Loucy (cell line): ENCODE measurements around the gene OXCT2.

ENCODE experiments used
- EZH2phosphoT487 ChIP-seq: fragments of 200-600 bp; IDR thresholded peaks from 2 replicates; pipeline ENCODE4 v1.6.1; 2018; ENCODE audit warnings: antibody characterized with exemption, mild to moderate bottlenecking, moderate library complexity, borderline replicate concordance
- TF ChIP-seq, protein P1 (sequence below): fragments of 200-600 bp; sonication (generic); conservative IDR thresholded peaks from 2 replicates; pipeline ENCODE4 v1.5.1; 2014; ENCODE audit warnings: mild to moderate bottlenecking, antibody characterized with exemption, low read length

DNA sequence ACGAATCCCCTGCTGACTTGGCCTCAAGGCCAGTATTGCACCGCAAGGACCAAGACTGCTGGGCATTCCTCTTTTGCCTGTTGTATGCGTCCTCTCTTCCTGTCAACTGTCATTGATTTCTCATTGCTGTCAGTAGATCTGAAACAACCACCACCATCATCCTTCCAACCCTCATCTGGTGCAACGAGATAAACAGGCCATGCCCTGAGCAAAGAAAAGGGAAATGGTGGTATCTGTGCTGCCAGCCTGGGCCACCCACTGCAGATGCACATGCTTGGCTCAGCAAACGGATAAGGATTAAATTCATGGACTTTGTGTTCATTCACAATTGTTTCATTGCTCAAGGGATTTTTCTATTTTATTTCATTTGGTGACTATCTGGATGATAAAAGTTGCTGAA lies 13.6 kb downstream of the OXCT2 start:
- TF ChIP-seq, protein P1, sequence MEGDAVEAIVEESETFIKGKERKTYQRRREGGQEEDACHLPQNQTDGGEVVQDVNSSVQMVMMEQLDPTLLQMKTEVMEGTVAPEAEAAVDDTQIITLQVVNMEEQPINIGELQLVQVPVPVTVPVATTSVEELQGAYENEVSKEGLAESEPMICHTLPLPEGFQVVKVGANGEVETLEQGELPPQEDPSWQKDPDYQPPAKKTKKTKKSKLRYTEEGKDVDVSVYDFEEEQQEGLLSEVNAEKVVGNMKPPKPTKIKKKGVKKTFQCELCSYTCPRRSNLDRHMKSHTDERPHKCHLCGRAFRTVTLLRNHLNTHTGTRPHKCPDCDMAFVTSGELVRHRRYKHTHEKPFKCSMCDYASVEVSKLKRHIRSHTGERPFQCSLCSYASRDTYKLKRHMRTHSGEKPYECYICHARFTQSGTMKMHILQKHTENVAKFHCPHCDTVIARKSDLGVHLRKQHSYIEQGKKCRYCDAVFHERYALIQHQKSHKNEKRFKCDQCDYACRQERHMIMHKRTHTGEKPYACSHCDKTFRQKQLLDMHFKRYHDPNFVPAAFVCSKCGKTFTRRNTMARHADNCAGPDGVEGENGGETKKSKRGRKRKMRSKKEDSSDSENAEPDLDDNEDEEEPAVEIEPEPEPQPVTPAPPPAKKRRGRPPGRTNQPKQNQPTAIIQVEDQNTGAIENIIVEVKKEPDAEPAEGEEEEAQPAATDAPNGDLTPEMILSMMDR, result no peak
- no peak for TF ChIP-seq EZH2phosphoT487
